Kidney epithelial cell (primary cell): ENCODE data around the gene DNAH6. TPM values are rescaled to one million over a fixed set of nuclear protein-coding genes. Genes with fewer than 3 reads are reported as not detected.

ENCODE experiments used
- DNase-seq: peaks from one replicate; pipeline ENCODE4 v3.0.0-alpha.2; 2010; ENCODE audit warnings: low read depth
- H3K27me3 ChIP-seq: 2 replicates; pipeline ENCODE4 v1.6.0; 2011; ENCODE audit warnings: low read length; ENCODE audit not compliant: control insufficient read depth, insufficient read depth
- H3K36me3 ChIP-seq: 2 replicates; pipeline ENCODE4 v1.5.1; 2011; ENCODE audit warnings: low read length; ENCODE audit not compliant: control insufficient read depth, insufficient read depth
- H3K4me3 ChIP-seq: 2 replicates; pipeline ENCODE4 v1.5.1; 2011; ENCODE audit warnings: low read depth, mild to moderate bottlenecking, control low read depth, low read length
- CTCF ChIP-seq: IDR thresholded peaks from 2 replicates; pipeline ENCODE4 v1.5.1; 2011; ENCODE audit warnings: mild to moderate bottlenecking, moderate library complexity, low read length, control low read depth, inconsistent platforms; ENCODE audit not compliant: insufficient read depth, poor library complexity, severe bottlenecking
- total RNA-seq: library from RNA; depleted of rRNA; stranded (reverse); fragments of >200 nt; gene quantifications from 2 replicates; pipeline ENCODE4 v1.2.3, GENCODE V29; 2015

Gene DNAH6
- total RNA-seq, 1 donor from 2014 or later: 0.63 TPM

- peaks cover 2% of the 10 kb centered on the region for H3K27me3 ChIP-seq
- no peaks in the 10 kb centered on the region for H3K36me3 ChIP-seq
- no peak overlapping the region for H3K4me3 ChIP-seq
- DNase-seq: no peak
- TF ChIP-seq CTCF: no peak
These were observed 313.8 kb downstream of the DNAH6 start for GRCh38 chr2:84830095-84830494.

GRCh38 chr2:84830758-84831500 lies 314.6 kb downstream of the DNAH6 start:
- no peak for TF ChIP-seq CTCF
- no peak for DNase-seq

GRCh38 chr2:84832772-84833461 lies 316.6 kb downstream of the DNAH6 start:
- Histone ChIP-seq H3K27me3 (peaks cover 2% of the 10 kb centered on the region), H3K4me3 (no peak overlapping the region), H3K36me3 (no peaks in the 10 kb centered on the region)
- no peak for TF ChIP-seq CTCF
- DNase-seq: no peak

More at GRCh38 chr2:84830758-84831500, 314.6 kb downstream of the DNAH6 start:
- Histone ChIP-seq H3K4me3 (no peak overlapping the region), H3K36me3 (no peaks in the 10 kb centered on the region), H3K27me3 (peaks cover 2% of the 10 kb centered on the region)

GRCh38 chr2:84833481-84834150 lies 317.3 kb downstream of the DNAH6 start:
- TF ChIP-seq CTCF: no peak
- DNase-seq: no peak
- no peaks in the 10 kb centered on the region for H3K36me3 ChIP-seq

GRCh38 chr2:84836215-84836614 lies 319.9 kb downstream of the DNAH6 start:
- H3K36me3 ChIP-seq: no peaks in the 10 kb centered on the region
- no peak for DNase-seq
- TF ChIP-seq CTCF: no peak
- no peaks in the 10 kb centered on the region for H3K27me3 ChIP-seq
- H3K4me3 ChIP-seq: no peak overlapping the region

More at GRCh38 chr2:84833481-84834150, 317.3 kb downstream of the DNAH6 start:
- H3K27me3 ChIP-seq: no peaks in the 10 kb centered on the region
- no peak overlapping the region for H3K4me3 ChIP-seq
